NCI-H748 (cell line): ENCODE measurements around the gene HORMAD1.
"Not testable (repeated sequence)": the region's sequence is repeated elsewhere in the genome, so short reads cannot be mapped to it uniquely, and the experiment has no call there.

ENCODE experiments used
- DNase-seq: peaks from one replicate; lab custom pipeline; 2025; ENCODE audit not compliant: unreplicated experiment; lab: John Stamatoyannopoulos, UW

Gene HORMAD1

GRCh38 chr1:150703427-150703826 lies 17.3 kb downstream of the HORMAD1 start:
- no peak for DNase-seq

DNA sequence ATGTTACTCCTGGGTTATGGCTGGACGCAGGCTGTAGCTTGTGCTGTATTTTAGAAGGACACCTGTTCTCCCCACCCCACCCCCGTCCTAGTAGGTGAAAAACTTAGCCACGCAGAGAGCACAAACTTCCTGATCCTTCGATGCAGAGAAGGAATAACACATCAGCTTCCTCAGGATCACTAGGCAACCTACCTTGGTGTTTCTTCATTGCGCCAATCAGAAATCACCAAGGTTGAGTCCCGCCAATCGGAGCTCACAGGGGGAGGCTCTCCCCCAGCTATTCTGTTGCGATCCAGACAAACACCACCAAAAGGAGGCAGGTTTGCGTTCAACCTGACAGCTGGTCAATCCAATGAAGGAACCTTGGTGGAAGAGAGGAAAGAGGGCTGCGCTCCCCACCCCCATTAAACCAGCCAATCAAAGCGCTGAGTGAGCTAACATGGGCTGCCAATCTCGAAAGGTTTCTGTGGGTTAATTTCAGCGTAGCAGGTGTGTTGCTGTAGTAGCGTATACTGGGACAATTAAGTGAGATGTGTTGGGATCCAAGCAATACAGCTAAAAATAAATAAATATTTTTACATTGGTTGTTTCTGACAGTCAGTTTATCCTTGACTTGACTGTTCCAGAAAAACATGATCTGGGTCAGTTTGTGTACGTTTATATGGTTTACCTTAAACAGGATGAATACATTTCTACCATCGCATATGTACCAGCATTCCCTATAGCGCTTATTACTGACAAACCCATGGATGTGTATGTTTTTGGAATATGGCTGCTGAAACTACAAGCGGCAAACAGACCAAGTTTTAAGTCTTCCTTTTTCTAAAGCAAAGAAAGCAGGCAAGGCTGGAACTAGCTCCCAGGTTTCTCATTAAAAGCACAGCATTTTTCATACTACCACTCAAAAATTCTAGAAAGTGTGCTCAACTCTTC lies 23.4 kb downstream of the HORMAD1 start, which contains the start of gene GOLPH3L:
Gene GOLPH3L (minus strand): TSS at position 160 of the 933 bp plus-strand sequence. CDS start 2,316 bp downstream, outside the sequence.
- DNase-seq: peak; percentile 99

- no peak for DNase-seq
These were observed 24.1 kb downstream of the HORMAD1 start for GRCh38 chr1:150696590-150696989.

DNA sequence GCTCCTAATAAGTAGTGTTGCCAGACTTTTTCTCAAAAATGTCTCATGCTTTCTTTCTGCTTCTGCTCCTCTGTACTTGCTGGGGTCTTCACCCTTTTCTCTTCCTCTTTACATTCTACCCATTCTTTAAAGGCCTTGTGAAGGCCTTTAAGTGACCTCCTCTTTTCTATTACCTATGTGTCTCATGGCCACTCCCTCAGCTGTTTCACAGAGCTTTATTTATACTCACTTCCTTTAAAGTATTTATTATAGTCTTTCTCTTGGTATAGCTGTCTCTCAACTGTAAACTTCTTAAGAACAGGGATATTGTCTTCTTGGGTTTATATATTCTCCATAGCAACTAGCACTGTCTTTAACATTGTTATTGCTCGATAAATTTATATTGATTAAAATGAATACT lies 24.5 kb downstream of the HORMAD1 start:
- no peak for DNase-seq

GRCh38 chr1:150695561-150695960 lies 25.1 kb downstream of the HORMAD1 start:
- no peak for DNase-seq

GRCh38 chr1:150692720-150693119 lies 28.0 kb downstream of the HORMAD1 start:
- no peak for DNase-seq

DNA sequence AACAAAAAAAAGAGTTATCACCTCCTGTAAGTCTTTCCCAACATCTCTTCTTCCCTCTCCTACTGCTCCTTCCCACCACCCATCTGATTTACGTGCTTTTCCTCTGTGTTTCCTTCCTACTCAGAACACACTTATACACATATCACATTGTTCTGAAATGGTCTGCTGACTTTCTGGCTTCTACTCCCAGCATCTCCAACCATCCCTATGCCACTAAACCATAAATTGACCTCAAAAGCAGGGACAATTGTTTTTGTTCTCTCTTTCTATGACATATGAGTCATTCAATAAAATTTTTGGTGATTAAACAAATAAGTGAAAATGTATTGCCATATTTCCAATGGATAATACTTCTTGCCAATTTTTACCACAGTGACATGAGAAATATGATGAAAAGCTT lies 31.9 kb downstream of the HORMAD1 start:
- DNase-seq: no peak

GRCh38 chr1:150686275-150686674 lies 34.4 kb downstream of the HORMAD1 start:
- DNase-seq: no peak

- no peak for DNase-seq
These were observed 36.8 kb downstream of the HORMAD1 start for GRCh38 chr1:150683914-150684313.

- no peak for DNase-seq
These were observed 41.7 kb downstream of the HORMAD1 start for GRCh38 chr1:150678988-150679387.

DNA sequence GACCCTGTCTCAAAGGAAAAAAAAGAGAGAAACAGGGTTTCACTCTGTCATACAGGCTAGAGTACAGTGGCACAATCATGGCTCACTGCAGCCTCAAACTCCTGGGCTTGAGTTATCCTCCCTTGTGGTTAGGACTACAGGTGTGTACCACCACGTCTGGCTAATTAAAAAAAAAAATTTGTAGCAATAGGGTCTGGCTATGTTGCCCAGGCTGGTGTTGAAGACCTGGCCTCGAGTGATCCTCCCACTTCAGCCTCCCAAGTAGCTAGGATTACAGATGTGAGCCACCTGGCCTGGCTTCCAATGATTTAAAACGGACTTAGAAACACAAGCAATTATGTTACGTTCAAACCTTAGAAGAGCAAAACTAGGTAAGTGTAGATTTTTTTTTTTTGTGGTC lies 45.8 kb downstream of the HORMAD1 start:
- no peak for DNase-seq

DNA sequence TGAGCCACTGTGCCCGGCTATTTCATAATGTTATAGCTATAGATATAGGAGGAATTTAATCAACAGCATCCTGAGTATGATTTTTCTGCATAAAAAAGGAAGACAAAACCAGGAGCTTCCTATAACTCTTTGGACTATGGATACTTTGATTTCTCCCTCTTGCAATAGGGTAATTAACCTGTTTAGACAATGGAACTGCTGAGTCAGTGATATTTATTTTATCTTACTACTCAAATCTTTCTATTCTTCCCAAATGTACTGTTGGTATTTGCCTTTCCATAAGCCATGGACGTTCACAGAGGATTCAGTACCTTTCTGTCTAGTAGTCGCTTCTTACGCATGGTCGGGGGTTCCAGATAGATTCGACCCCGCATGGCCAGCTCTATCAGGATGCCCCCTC lies 57.4 kb downstream of the HORMAD1 start:
- no peak for DNase-seq

- DNase-seq: no peak
These were observed 57.9 kb downstream of the HORMAD1 start for GRCh38 chr1:150662811-150663210.

DNA sequence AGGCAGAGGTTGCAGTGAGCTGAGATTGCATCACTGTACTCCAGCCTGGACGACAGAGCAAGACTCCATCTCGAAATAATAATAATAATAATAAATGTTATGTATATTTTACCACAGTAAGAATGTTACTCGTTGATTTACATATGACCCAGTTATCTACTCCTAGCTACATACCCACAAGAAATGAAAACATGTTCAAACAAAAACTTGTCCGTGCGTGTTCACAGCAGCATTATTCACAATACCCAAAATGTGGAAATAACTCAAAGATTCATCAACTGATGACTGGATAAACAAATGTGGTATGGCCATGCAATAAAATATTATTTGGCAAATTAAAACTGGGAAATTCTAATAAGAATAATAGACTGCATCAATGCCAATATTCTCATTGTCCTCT lies 59.5 kb downstream of the HORMAD1 start:
- no peak for DNase-seq

GRCh38 chr1:150660584-150660983 lies 60.1 kb downstream of the HORMAD1 start:
- DNase-seq: no peak

GRCh38 chr1:150657064-150657463 lies 63.6 kb downstream of the HORMAD1 start:
- not testable (repeated sequence) for DNase-seq

- DNase-seq: not testable (repeated sequence)
These were observed 66.1 kb downstream of the HORMAD1 start for GRCh38 chr1:150654635-150655034.

DNA sequence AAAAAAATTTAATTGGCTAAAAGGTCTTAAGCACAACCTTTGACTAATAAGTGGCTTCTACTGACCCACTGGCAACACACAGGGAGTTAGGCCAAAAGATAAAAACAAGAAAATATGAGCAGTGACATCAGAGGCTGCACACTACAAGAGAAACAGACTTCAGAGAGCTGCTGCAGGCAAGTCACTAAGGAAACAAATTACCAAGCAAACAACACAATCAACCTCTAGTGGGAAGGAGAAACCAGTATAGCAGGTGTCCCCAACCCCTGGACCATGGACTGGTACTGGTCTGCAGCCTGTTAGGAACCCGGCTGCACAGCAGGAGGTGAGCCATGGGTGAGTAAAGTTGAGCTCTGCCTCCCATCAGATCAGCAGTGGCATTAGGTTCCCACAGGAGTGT lies 70.5 kb downstream of the HORMAD1 start:
- DNase-seq: peak; percentile 18

GRCh38 chr1:150649441-150650075 lies 71.1 kb downstream of the HORMAD1 start:
- DNase-seq: no peak
